Measurements from ENCODE around the gene ARL14.

GRCh38 chr3:160698599-160699195 is 21.7 kb downstream of the ARL14 start:
- TF ChIP-seq CTCF (IDR thresholded peaks at IDR 0.05) (no peak), EZH2 (IDR thresholded peaks at IDR 0.05) (no peak)
